ENCODE data around the gene PIGT. TPM values are rescaled to one million over a fixed set of nuclear protein-coding genes. Genes with fewer than 3 reads are reported as not detected.
A peak's percentile ranks its signal among the peaks of the same experiment; 100 is the strongest.

Gene PIGT
- total RNA-seq, 1 donor from 2014 or later = 80.6 TPM

- peaks cover 3% of the 10 kb centered on the region for H3K36me3 Mint-ChIP-seq
- no peak for TF ChIP-seq CTCF (conservative IDR thresholded peaks at IDR 0.05)
- peaks cover 13% of the 10 kb centered on the region for H3K4me1 Mint-ChIP-seq (ENCODE audit: unreplicated experiment)
- H3K27me3 Mint-ChIP-seq = peaks cover 39% of the 10 kb centered on the region
- H3K9me3 Mint-ChIP-seq = no peaks in the 10 kb centered on the region
- no peak for DNase-seq (ENCODE audit: extremely low spot score, unreplicated experiment)
- peak within 1 kb of the TSS; percentile 79 for H3K27ac Mint-ChIP-seq
- H3K4me3 Mint-ChIP-seq = peak within 1 kb of the TSS; percentile 89
These were observed 7.9 kb upstream of the PIGT start, which contains the start of gene DBNDD2 for GRCh38 chr20:45407783-45408645. Gene DBNDD2 (plus strand): TSS chr20:45408289. CDS start chr20:45408468, 179 bp downstream.

- no peak for TF ChIP-seq CTCF (conservative IDR thresholded peaks at IDR 0.05)
- Mint-ChIP-seq H3K27ac (no peak overlapping the region), H3K4me1 (ENCODE audit: unreplicated experiment) (peaks cover 13% of the 10 kb centered on the region), H3K4me3 (no peak overlapping the region), H3K27me3 (peaks cover 32% of the 10 kb centered on the region), H3K36me3 (peaks cover 3% of the 10 kb centered on the region), H3K9me3 (no peaks in the 10 kb centered on the region)
- DNase-seq (ENCODE audit: extremely low spot score, unreplicated experiment) = no peak
These were observed 7.2 kb upstream of the PIGT start for GRCh38 chr20:45408646-45409213.

GRCh38 chr20:45409521-45410272 lies 6.2 kb upstream of the PIGT start:
- DNase-seq (ENCODE audit: extremely low spot score, unreplicated experiment) = no peak
- H3K4me3 Mint-ChIP-seq = no peak overlapping the region

GRCh38 chr20:45410887-45411286 lies 5.1 kb upstream of the PIGT start:
- TF ChIP-seq CTCF (conservative IDR thresholded peaks at IDR 0.05) = no peak
- H3K4me1 Mint-ChIP-seq (ENCODE audit: unreplicated experiment) = peaks cover 17% of the 10 kb centered on the region
- H3K27me3 Mint-ChIP-seq = peaks cover 14% of the 10 kb centered on the region
- H3K4me3 Mint-ChIP-seq = no peak overlapping the region
- H3K36me3 Mint-ChIP-seq = peaks cover 3% of the 10 kb centered on the region
- H3K9me3 Mint-ChIP-seq = no peaks in the 10 kb centered on the region
- no peak overlapping the region for H3K27ac Mint-ChIP-seq
- no peak for DNase-seq (ENCODE audit: extremely low spot score, unreplicated experiment)

More at GRCh38 chr20:45409521-45410272, 6.2 kb upstream of the PIGT start:
- Mint-ChIP-seq H3K27ac (no peak overlapping the region), H3K27me3 (peaks cover 22% of the 10 kb centered on the region), H3K4me1 (ENCODE audit: unreplicated experiment) (peaks cover 11% of the 10 kb centered on the region), H3K36me3 (peaks cover 3% of the 10 kb centered on the region), H3K9me3 (no peaks in the 10 kb centered on the region)
- TF ChIP-seq CTCF (conservative IDR thresholded peaks at IDR 0.05) = no peak

- Mint-ChIP-seq H3K9me3 (no peaks in the 10 kb centered on the region), H3K27ac (no peak overlapping the region), H3K27me3 (peaks cover 8% of the 10 kb centered on the region), H3K4me3 (no peak overlapping the region), H3K4me1 (ENCODE audit: unreplicated experiment) (peaks cover 17% of the 10 kb centered on the region), H3K36me3 (peaks cover 1% of the 10 kb centered on the region)
- DNase-seq (ENCODE audit: extremely low spot score, unreplicated experiment) = no peak
- no peak for TF ChIP-seq CTCF (conservative IDR thresholded peaks at IDR 0.05)
These were observed 3.3 kb upstream of the PIGT start for GRCh38 chr20:45412653-45413052.
